HL-60 (cell line): ENCODE measurements around the gene MAP7.
"Not testable (repeated sequence)": the region's sequence is repeated elsewhere in the genome, so short reads cannot be mapped to it uniquely, and the experiment has no call there.

ENCODE experiments used
- DNase-seq, 2 experiments: peaks; one replicate each; pipeline ENCODE4 v3.0.0-alpha.2; 2010 to 2020; ENCODE audit warnings: low read depth in 1 of 2, low spot score in 1 of 2
- H3K27ac ChIP-seq: fragments of 250-450 bp; sonication (Bioruptor Pico); replicated peaks from 2 replicates; pipeline ENCODE4 v1.5.1; 2020; ENCODE audit warnings: mild to moderate bottlenecking, moderate library complexity
- H3K27me3 ChIP-seq: fragments of 250-450 bp; sonication (Bioruptor Pico); 2 replicates; pipeline ENCODE4 v1.5.1; 2021; ENCODE audit warnings: mild to moderate bottlenecking, moderate library complexity; ENCODE audit not compliant: insufficient read depth, poor library complexity, severe bottlenecking
- H3K4me3 ChIP-seq: replicated peaks from 2 replicates; pipeline ENCODE4 v1.5.1; 2011; ENCODE audit warnings: mild to moderate bottlenecking, control low read depth, low read length; ENCODE audit not compliant: insufficient read depth
- CTCF ChIP-seq: IDR thresholded peaks from one replicate; pipeline ENCODE4 v1.5.1; 2011; ENCODE audit warnings: low read length, control low read depth, inconsistent platforms; ENCODE audit not compliant: insufficient read depth
- GABPA ChIP-seq: IDR thresholded peaks from 2 replicates; pipeline ENCODE4 v1.6.1; 2012; ENCODE audit warnings: low read depth
- POLR2AphosphoS5 ChIP-seq: IDR thresholded peaks from 2 replicates; pipeline ENCODE4 v1.6.1; 2012; ENCODE audit warnings: low read depth
- SPI1 ChIP-seq: IDR thresholded peaks from 2 replicates; pipeline ENCODE4 v1.6.1; 2012; ENCODE audit warnings: low read depth, mild to moderate bottlenecking, borderline replicate concordance
- TF ChIP-seq, protein P1 (sequence below): IDR thresholded peaks from 2 replicates; pipeline ENCODE4 v1.6.1; 2012; ENCODE audit warnings: low read depth; ENCODE audit not compliant: insufficient replicate concordance

MAP7 gene

GRCh38 chr6:136594671-136595070, 44.4 kb upstream of the MAP7 start:
- TF ChIP-seq CTCF (no peak), GABPA (no peak), POLR2AphosphoS5 (no peak), SPI1 (no peak)
- TF ChIP-seq, protein P1, sequence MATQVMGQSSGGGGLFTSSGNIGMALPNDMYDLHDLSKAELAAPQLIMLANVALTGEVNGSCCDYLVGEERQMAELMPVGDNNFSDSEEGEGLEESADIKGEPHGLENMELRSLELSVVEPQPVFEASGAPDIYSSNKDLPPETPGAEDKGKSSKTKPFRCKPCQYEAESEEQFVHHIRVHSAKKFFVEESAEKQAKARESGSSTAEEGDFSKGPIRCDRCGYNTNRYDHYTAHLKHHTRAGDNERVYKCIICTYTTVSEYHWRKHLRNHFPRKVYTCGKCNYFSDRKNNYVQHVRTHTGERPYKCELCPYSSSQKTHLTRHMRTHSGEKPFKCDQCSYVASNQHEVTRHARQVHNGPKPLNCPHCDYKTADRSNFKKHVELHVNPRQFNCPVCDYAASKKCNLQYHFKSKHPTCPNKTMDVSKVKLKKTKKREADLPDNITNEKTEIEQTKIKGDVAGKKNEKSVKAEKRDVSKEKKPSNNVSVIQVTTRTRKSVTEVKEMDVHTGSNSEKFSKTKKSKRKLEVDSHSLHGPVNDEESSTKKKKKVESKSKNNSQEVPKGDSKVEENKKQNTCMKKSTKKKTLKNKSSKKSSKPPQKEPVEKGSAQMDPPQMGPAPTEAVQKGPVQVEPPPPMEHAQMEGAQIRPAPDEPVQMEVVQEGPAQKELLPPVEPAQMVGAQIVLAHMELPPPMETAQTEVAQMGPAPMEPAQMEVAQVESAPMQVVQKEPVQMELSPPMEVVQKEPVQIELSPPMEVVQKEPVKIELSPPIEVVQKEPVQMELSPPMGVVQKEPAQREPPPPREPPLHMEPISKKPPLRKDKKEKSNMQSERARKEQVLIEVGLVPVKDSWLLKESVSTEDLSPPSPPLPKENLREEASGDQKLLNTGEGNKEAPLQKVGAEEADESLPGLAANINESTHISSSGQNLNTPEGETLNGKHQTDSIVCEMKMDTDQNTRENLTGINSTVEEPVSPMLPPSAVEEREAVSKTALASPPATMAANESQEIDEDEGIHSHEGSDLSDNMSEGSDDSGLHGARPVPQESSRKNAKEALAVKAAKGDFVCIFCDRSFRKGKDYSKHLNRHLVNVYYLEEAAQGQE: no peak
- no peak for DNase-seq
- Histone ChIP-seq H3K27ac (peak overlapping the region; percentile 49), H3K27me3 (no peaks in the 10 kb centered on the region), H3K4me3 (no peak overlapping the region)

DNA sequence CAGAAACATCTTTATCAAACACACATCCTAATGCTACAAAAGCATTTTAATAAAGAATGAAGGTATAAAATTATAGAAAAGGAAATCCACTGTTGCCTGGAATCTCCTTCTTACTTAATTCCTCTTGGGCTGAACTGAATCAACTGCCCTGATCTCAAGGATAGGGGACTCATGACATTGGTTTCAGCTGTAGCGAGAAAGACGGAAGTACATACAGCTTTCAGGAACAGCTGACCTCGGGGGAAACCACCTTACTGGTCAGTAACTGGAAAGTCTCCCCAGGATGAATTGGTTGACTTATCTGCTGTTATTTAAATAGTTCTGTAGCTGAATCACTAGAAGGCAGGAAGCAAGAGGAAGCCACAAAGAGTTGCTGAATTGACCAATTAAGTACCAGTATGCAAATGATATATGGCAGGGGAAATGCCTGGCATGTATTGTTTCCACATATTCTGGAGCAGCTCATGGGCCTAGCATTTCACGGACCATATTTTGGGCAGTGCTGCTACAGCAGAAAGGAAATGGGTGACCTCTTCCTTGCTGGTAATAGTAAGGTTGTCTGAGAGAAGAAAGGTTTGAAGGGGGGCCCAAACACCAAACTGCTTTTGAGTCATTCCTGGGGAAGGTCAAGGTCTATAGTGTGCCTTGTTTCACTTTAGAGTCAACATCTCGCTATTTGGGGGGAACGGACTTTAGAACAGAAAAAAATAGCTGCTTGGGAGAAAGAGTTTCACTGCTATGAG, 43.7 kb upstream of the MAP7 start:
- Histone ChIP-seq H3K4me3 (no peak overlapping the region), H3K27me3 (no peaks in the 10 kb centered on the region), H3K27ac (peak overlapping the region; percentile 49)
- peak; percentile 76 to 87 for DNase-seq
- TF ChIP-seq SPI1: peak; percentile 24; the same call in 1 of the 2 replicates
- no peak for TF ChIP-seq CTCF

DNA sequence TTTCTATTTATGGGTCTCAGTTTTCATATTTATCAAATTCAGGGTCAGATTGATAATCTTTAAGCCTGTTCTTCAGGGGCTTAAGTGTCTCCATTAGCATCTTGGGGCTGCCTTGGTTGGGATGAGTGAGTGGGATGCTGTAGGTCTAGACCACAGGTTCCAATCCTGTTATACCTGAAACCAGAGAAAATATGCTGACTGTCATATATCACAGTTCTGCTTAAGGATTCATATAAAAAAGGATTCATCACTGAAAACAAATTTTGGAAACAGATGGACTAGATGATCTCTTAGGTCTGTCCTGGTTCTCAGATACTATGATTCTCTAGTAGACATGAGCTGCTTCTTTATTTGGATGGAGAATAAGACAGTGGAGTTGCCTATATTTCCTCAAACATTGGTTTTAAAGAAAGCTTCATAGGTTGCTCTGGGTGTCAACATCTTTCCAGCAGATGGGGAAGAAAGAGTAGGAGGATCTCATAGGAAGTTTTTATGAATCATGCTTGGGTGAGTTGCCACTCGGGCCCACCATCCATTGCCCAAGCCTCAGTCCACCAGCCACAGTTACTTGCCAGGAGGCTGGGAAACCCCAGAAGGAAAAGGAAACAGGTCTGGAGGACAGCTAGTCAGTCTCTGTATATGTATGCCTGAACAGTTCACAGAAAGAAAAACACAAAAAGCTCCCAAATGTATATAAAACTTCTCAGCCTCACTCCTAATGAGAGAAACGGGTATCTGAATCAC, 42.9 kb upstream of the MAP7 start:
- H3K4me3 ChIP-seq: no peak overlapping the region
- no peak for TF ChIP-seq POLR2AphosphoS5
- no peak for TF ChIP-seq CTCF
- peak in 1 of 2 experiments; percentile 26 for DNase-seq
- 0 out of 2 replicates have a peak overlapping the region, but pooled peaks have one; percentile 15 for H3K27ac ChIP-seq
- H3K27me3 ChIP-seq: no peaks in the 10 kb centered on the region

DNA sequence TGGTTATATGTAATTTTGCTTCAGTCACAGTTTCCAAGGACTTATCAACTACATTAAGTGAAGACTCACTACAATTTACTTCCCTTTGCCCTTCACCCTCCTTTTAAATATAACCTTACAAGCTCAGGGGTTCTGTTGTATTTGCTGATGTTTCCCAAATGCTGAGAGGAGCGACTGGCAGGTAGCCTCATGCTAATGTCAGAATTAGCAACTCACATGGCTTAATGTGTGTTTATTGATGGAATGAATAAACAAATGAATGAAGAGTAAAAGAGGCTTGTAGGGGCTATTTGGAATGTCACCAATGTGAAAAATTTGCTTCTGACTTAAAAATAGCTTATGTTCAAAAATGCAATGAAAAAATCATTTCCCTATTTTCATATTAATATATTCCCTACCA, 41.4 kb upstream of the MAP7 start:
- DNase-seq: no peak
- Histone ChIP-seq H3K27ac (no peak overlapping the region), H3K4me3 (no peak overlapping the region), H3K27me3 (no peaks in the 10 kb centered on the region)
- TF ChIP-seq CTCF (no peak), GABPA (no peak), POLR2AphosphoS5 (no peak), SPI1 (no peak)
- TF ChIP-seq, protein P1: no peak

DNA sequence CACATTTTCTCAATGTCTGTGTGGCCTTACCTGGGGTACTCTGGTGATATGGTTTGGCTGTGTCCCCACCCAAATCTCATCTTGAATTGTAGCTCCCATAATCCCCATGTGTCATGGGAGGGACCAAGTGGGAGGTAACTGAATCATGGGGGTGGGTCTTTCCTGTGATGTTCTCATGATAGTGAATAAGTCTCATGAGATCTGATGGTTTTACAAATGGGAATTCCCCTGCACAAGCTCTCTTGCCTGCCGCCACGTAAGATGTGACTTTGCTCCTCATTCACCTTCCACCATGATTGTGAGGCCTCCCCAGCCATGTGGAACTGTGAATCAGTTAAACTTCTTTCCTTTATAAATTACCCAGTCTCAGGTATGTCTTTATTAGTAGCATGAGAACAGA, 40.6 kb upstream of the MAP7 start:
- not testable (repeated sequence) for H3K4me3 ChIP-seq, H3K27me3 ChIP-seq, H3K27ac ChIP-seq, DNase-seq
